ENCODE results near the gene HIVEP2.

HIVEP2 gene

GRCh38 chr6:142914937-142915697, 29.9 kb downstream of the HIVEP2 start:
- no peak for DNase-seq

GRCh38 chr6:142914369-142914768, 30.6 kb downstream of the HIVEP2 start:
- no peak for DNase-seq

- peak; percentile 75 for DNase-seq
Measured at GRCh38 chr6:142913511-142914047, 31.4 kb downstream of the HIVEP2 start.

GRCh38 chr6:142913036-142913510, 31.9 kb downstream of the HIVEP2 start:
- no peak for DNase-seq

GRCh38 chr6:142912125-142912524, 32.9 kb downstream of the HIVEP2 start:
- DNase-seq: no peak

- no peak for DNase-seq
Measured at GRCh38 chr6:142911430-142911829, 33.5 kb downstream of the HIVEP2 start.

- no peak for DNase-seq
Measured at GRCh38 chr6:142909686-142910085, 35.3 kb downstream of the HIVEP2 start.

- DNase-seq: no peak
Measured at GRCh38 chr6:142908235-142908634, 36.7 kb downstream of the HIVEP2 start.

- DNase-seq: no peak
Measured at GRCh38 chr6:142907544-142907943, 37.4 kb downstream of the HIVEP2 start.

- peak; percentile 49 for DNase-seq
Measured at GRCh38 chr6:142906945-142907470, 38.0 kb downstream of the HIVEP2 start.

- DNase-seq: peak; percentile 49
Measured at GRCh38 chr6:142903812-142904211, 41.2 kb downstream of the HIVEP2 start.

GRCh38 chr6:142902636-142903053, 42.3 kb downstream of the HIVEP2 start:
- peak; percentile 81 for DNase-seq

GRCh38 chr6:142901611-142902010, 43.4 kb downstream of the HIVEP2 start:
- no peak for DNase-seq

GRCh38 chr6:142900227-142900971, 44.6 kb downstream of the HIVEP2 start:
- DNase-seq: peak; percentile 61

- DNase-seq: no peak
Measured at GRCh38 chr6:142898927-142899895, 45.8 kb downstream of the HIVEP2 start.

GRCh38 chr6:142897659-142898058, 47.3 kb downstream of the HIVEP2 start:
- DNase-seq: no peak

GRCh38 chr6:142896732-142897131, 48.2 kb downstream of the HIVEP2 start:
- no peak for DNase-seq

GRCh38 chr6:142893088-142893487, 51.9 kb downstream of the HIVEP2 start:
- no peak for DNase-seq

- DNase-seq: no peak
Measured at GRCh38 chr6:142892254-142893021, 52.5 kb downstream of the HIVEP2 start.

- DNase-seq: no peak
Measured at GRCh38 chr6:142891454-142891853, 53.5 kb downstream of the HIVEP2 start.

GRCh38 chr6:142888456-142888855, 56.5 kb downstream of the HIVEP2 start:
- no peak for DNase-seq

All from CD4-positive, alpha-beta T cell treated with Interleukin-17A for 4 hours (primary cell).